ENCODE results near the gene CACNG8. TPM values are rescaled to one million over a fixed set of nuclear protein-coding genes. Genes with fewer than 3 reads are reported as not detected.

The CACNG8 gene
- total RNA-seq, 2 donors from 2014 or later: not detected

- Histone ChIP-seq H3K27ac (no peak overlapping the region), H3K36me3 (replicated peaks in 1 of 2; ENCODE audit: insufficient read depth in 1 of 2, low read depth in 2 of 2) (no peaks in the 10 kb centered on the region), H3K9me3 (no peaks in the 10 kb centered on the region), H3K27me3 (peaks cover 0 to 19% of the 10 kb centered on the region in 2 donors), H3K4me3 (no peak overlapping the region), H3K4me1 (peaks cover 6% of the 10 kb centered on the region)
- no peak for TF ChIP-seq CTCF (IDR thresholded peaks at IDR 0.05)
- TF ChIP-seq POLR2A (IDR thresholded peaks at IDR 0.05): no peak
- intact Hi-C loops (cut with DNase I): no loop called here
- 59 to 60% methylated on average over 17 to 21 of the region's 22 CpGs for WGBS, 2 donors
- ATAC-seq (no peak), DNase-seq (no peak)
These were observed 27.1 kb downstream of the CACNG8 start for GRCh38 chr19:53989600-53990533.

GRCh38 chr19:53991224-53992113 lies 28.7 kb downstream of the CACNG8 start, which contains the start of gene CACNG6:
Gene CACNG6 (plus strand): TSS chr19:53991637. CDS start chr19:53992878, 1,241 bp downstream.
- H3K4me1 ChIP-seq: peaks cover 6% of the 10 kb centered on the region
- WGBS, 2 donors: 4 to 16% methylated on average over 22 to 59 of the region's 66 CpGs
- H3K4me3 ChIP-seq: peak within 1 kb of the TSS in 1 of 2 donors; percentile 17
- ATAC-seq (no peak), DNase-seq (peak in 1 of 4 donors; percentile 21)
- peaks cover 0 to 19% of the 10 kb centered on the region in 2 donors for H3K27me3 ChIP-seq
- intact Hi-C loops (cut with DNase I): no loop called here
- H3K36me3 ChIP-seq (replicated peaks in 1 of 2; ENCODE audit: insufficient read depth in 1 of 2, low read depth in 2 of 2): no peaks in the 10 kb centered on the region
- no peaks in the 10 kb centered on the region for H3K9me3 ChIP-seq
- TF ChIP-seq POLR2A (IDR thresholded peaks at IDR 0.05) (no peak), CTCF (IDR thresholded peaks at IDR 0.05) (no peak)
- H3K27ac ChIP-seq: no peak within 1 kb of the TSS

- peaks cover 6% of the 10 kb centered on the region for H3K4me1 ChIP-seq
- ATAC-seq (no peak), DNase-seq (no peak)
- intact Hi-C loops (cut with DNase I): no loop called here
- no peaks in the 10 kb centered on the region for H3K9me3 ChIP-seq
- H3K27ac ChIP-seq: no peak overlapping the region
- H3K27me3 ChIP-seq: peaks cover 0 to 19% of the 10 kb centered on the region in 2 donors
- WGBS, 2 donors: 65 to 72% methylated on average over 9 of the region's 9 CpGs
- TF ChIP-seq CTCF (IDR thresholded peaks at IDR 0.05) (no peak), POLR2A (IDR thresholded peaks at IDR 0.05) (no peak)
- H3K4me3 ChIP-seq: no peak overlapping the region
- H3K36me3 ChIP-seq (replicated peaks in 1 of 2; ENCODE audit: insufficient read depth in 1 of 2, low read depth in 2 of 2): no peaks in the 10 kb centered on the region
These were observed 29.5 kb downstream of the CACNG8 start for GRCh38 chr19:53992211-53992610.

- no peak for ATAC-seq
- no peak for DNase-seq
- peaks cover 0 to 19% of the 10 kb centered on the region in 2 donors for H3K27me3 ChIP-seq
- no peaks in the 10 kb centered on the region for H3K36me3 ChIP-seq (replicated peaks in 1 of 2; ENCODE audit: insufficient read depth in 1 of 2, low read depth in 2 of 2)
- no peaks in the 10 kb centered on the region for H3K9me3 ChIP-seq
- H3K4me1 ChIP-seq: peaks cover 6% of the 10 kb centered on the region
- intact Hi-C loops (cut with DNase I): no loop called here
- TF ChIP-seq POLR2A (IDR thresholded peaks at IDR 0.05): no peak
- no peak for TF ChIP-seq CTCF (IDR thresholded peaks at IDR 0.05)
- no peak overlapping the region for H3K4me3 ChIP-seq
- WGBS, 2 donors: 15% methylated on average over 25 of the region's 43 CpGs; no CpG with 5 or more reads in 1 of the 2 donors
- no peak overlapping the region for H3K27ac ChIP-seq
These were observed 30.1 kb downstream of the CACNG8 start for GRCh38 chr19:53992815-53993214.

All from body of pancreas (tissue), 4 donors.